ENCODE measurements around the gene RPL13A. TPM values are rescaled to one million over a fixed set of nuclear protein-coding genes. Genes with fewer than 3 reads are reported as not detected.

RPL13A gene
- total and polyA plus RNA-seq, 9 donors = 3,682 to 9,736 (median 6,664) TPM

DNA sequence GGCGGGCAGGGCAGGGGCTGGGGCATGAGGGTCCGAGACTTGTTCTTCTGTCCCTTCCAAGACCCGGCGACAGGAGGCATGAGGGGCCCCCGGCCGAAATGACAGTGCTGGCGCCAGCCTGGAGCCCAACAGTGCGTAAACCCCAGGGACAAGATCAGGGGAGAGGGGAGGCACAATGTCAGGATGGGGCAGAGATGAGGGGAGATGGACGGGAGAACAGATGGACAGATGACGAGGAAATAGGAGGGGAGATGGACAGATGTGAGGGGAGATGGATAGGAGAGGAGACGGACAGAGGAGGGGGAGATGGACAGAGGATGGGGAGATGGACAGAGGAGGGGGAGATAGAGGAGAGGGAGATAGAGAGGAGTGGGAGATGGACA, 12.9 kb upstream of the RPL13A start:
- no peaks in the 10 kb centered on the region for H3K27me3 ChIP-seq
- H3K36me3 ChIP-seq = no peaks in the 10 kb centered on the region
- peaks cover 5% of the 10 kb centered on the region for H3K4me1 ChIP-seq (ENCODE audit: insufficient read depth)
- intact Hi-C loops (cut with DNase I) = loop anchor here in 1 of 4 donors (10.0 kb wide), 1 partner anchor 210 kb away; the partner anchor contains the start of gene ADM5
- no peak for DNase-seq
- H3K27ac ChIP-seq = peak overlapping the region in 1 of 2 donors; percentile 63
- TF ChIP-seq, protein P1, sequence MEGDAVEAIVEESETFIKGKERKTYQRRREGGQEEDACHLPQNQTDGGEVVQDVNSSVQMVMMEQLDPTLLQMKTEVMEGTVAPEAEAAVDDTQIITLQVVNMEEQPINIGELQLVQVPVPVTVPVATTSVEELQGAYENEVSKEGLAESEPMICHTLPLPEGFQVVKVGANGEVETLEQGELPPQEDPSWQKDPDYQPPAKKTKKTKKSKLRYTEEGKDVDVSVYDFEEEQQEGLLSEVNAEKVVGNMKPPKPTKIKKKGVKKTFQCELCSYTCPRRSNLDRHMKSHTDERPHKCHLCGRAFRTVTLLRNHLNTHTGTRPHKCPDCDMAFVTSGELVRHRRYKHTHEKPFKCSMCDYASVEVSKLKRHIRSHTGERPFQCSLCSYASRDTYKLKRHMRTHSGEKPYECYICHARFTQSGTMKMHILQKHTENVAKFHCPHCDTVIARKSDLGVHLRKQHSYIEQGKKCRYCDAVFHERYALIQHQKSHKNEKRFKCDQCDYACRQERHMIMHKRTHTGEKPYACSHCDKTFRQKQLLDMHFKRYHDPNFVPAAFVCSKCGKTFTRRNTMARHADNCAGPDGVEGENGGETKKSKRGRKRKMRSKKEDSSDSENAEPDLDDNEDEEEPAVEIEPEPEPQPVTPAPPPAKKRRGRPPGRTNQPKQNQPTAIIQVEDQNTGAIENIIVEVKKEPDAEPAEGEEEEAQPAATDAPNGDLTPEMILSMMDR (IDR thresholded peaks at IDR 0.05) = no peak
- no peak for TF ChIP-seq EP300 (IDR thresholded peaks at IDR 0.05)
- no peak for TF ChIP-seq POLR2A (IDR thresholded peaks at IDR 0.05)
- H3K4me3 ChIP-seq = peak overlapping the region; percentile 76
- 9 to 10% (median 9%) methylated on average over 11 of the region's 11 CpGs for WGBS, 3 donors
- H3K9me3 ChIP-seq = no peaks in the 10 kb centered on the region

DNA sequence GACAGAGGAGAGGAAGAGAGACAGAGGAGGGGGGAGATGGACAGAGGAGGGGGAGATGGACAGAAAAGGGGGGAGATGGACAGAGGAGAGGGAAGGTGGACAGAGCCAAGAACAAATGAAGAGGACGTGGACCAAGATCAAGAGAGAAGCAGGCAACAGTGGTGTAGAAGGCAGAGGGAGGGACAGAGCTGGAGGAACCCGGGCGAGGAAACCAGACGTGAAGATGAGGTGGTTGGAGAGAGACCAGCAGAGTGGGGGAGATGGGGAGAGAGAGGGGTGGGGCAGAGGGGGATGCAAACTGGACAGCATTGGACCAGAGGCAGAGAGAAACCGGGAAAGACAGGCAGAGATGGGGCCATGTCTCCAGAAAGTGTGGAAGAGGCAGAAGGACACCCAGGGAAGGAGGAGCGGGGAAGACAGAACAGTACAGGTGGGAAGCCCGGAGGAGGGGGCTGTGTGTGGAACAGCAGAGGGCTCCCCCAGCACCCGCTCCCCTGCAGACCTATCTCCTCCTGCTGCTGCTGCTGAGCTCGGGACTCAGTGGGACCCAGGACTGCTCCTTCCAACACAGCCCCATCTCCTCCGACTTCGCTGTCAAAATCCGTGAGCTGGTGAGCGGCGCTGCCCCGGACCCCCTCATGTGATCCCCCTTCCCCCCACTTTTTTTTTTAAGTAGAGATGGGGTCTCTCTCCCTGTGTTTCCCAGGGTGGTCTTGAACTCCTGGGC, 12.1 kb upstream of the RPL13A start:
- 60 to 63% (median 62%) methylated on average over 15 of the region's 15 CpGs for WGBS, 3 donors
- DNase-seq = no peak
- Histone ChIP-seq H3K27ac (no peak overlapping the region), H3K9me3 (no peaks in the 10 kb centered on the region), H3K27me3 (no peaks in the 10 kb centered on the region), H3K4me1 (ENCODE audit: insufficient read depth) (peaks cover 5% of the 10 kb centered on the region), H3K36me3 (no peaks in the 10 kb centered on the region), H3K4me3 (no peak overlapping the region)
- TF ChIP-seq POLR2A (IDR thresholded peaks at IDR 0.05) (no peak), EP300 (IDR thresholded peaks at IDR 0.05) (no peak)
- TF ChIP-seq, protein P1 (IDR thresholded peaks at IDR 0.05) = no peak
- intact Hi-C loops (cut with DNase I) = loop anchor here in 1 of 4 donors (10.0 kb wide), 1 partner anchor 209 kb away; the partner anchor contains the start of gene ADM5

DNA sequence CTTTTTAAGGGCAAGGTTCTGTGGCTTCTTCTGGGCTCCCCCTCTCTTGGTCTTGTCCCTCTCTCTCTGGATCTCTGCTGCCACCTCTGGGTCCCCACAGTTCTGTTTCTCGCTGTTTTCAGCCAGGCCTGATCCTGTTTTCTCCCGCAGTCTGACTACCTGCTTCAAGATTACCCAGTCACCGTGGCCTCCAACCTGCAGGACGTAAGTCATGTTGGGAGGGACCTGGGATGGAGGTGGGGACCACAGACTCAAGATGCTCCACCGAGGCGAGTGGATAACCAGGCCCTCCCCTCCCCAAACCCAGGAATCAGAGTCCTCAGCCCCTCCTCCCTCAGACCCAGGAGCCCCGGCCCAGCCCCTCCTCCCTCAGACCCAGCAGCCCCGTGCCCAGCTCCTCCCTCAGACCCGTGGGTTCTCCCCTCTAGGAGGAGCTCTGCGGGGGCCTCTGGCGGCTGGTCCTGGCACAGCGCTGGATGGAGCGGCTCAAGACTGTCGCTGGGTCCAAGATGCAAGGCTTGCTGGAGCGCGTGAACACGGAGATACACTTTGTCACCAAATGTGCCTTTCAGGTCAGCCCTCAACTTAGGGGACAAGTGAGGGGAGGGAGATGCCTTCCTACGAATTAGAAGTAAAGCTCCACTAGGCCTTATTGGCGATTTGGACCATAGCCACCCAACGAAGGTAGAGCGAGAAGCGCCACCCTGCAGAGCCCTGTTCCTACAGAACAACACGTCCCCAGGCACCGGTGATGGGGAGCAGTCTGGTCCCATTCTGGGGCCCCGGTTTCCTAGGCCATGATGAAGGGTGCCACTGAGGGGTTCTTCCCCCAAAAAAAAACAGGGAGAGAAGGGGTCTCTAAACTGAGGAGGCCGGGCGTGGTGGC, 11.2 kb upstream of the RPL13A start:
- no peak overlapping the region for H3K4me3 ChIP-seq
- peak in 3 of 5 donors; percentile 48 to 51 (median 49) for DNase-seq
- H3K4me1 ChIP-seq (ENCODE audit: insufficient read depth) = peaks cover 5% of the 10 kb centered on the region
- H3K27ac ChIP-seq = no peak overlapping the region
- no peaks in the 10 kb centered on the region for H3K9me3 ChIP-seq
- WGBS, 3 donors = 61% methylated on average over 27 of the region's 27 CpGs
- intact Hi-C loops (cut with DNase I) = loop anchor here in 1 of 4 donors (10.0 kb wide), 1 partner anchor 209 kb away; the partner anchor contains the start of gene ADM5
- H3K27me3 ChIP-seq = no peaks in the 10 kb centered on the region
- TF ChIP-seq, protein P1 (IDR thresholded peaks at IDR 0.05) = no peak
- TF ChIP-seq EP300 (IDR thresholded peaks at IDR 0.05) (no peak), POLR2A (IDR thresholded peaks at IDR 0.05) (no peak)
- no peaks in the 10 kb centered on the region for H3K36me3 ChIP-seq

DNA sequence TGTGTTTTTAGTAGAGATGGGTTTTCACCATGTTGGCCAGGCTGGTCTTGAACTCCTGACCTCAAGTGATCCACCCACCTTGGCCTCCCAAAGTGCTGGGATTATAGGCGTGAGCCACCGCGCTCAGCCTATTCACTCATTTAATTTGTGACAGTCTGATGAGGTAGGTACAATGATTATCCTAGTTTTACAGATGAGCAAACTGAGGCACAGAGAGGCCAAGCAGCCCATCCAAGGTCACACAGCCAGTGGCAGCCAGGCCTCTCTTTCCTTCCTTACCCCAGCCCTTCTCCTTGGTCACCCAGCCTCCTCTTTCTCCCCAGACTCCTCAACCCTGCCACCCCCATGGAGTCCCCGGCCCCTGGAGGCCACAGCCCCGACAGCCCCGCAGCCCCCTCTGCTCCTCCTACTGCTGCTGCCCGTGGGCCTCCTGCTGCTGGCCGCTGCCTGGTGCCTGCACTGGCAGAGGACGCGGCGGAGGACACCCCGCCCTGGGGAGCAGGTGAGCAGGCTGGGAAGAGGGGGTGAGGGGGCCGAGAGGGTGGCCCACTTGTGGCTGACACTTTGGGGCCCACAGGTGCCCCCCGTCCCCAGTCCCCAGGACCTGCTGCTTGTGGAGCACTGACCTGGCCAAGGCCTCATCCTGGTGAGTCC, 7.3 kb upstream of the RPL13A start:
- H3K27ac ChIP-seq = no peak overlapping the region
- H3K4me3 ChIP-seq = no peak overlapping the region
- no peaks in the 10 kb centered on the region for H3K4me1 ChIP-seq (ENCODE audit: insufficient read depth)
- H3K9me3 ChIP-seq = no peaks in the 10 kb centered on the region
- intact Hi-C loops (cut with DNase I) = loop anchor here in 2 of 4 donors (10.0 kb wide), 2 partner anchors 195 to 205 kb away; partner anchors contain the start of genes ADM5 (in 1 of the 2) and PRMT1 (in 1 of the 2)
- DNase-seq = no peak
- no peaks in the 10 kb centered on the region for H3K27me3 ChIP-seq
- no peak for TF ChIP-seq POLR2A (IDR thresholded peaks at IDR 0.05)
- TF ChIP-seq EP300 (IDR thresholded peaks at IDR 0.05) = no peak
- TF ChIP-seq, protein P1 (IDR thresholded peaks at IDR 0.05) = no peak
- WGBS, 3 donors = 90 to 95% (median 90%) methylated on average over 14 of the region's 14 CpGs
- no peaks in the 10 kb centered on the region for H3K36me3 ChIP-seq

All from ovary (tissue), 9 donors.